GM12878 (cell line): ENCODE measurements around the gene GMIP. TPM values are rescaled to one million over a fixed set of nuclear protein-coding genes. Genes with fewer than 3 reads are reported as not detected.

ENCODE experiments used
- CREB1 ChIP-seq: IDR thresholded peaks from 2 replicates; pipeline ENCODE4 v1.6.1; 2012; ENCODE audit warnings: low read depth, mild to moderate bottlenecking, inconsistent platforms
- ETV6 ChIP-seq, 2 experiments: fragments of 450-650 bp in 1 of 2; IDR thresholded peaks in 1 of 2; conservative IDR thresholded peaks in 1 of 2; 2 replicates each; pipeline ENCODE4 v1.6.1; 2014; ENCODE audit warnings: antibody characterized with exemption in 1 of 2, borderline replicate concordance in 1 of 2, low read depth in 1 of 2, mild to moderate bottlenecking in 1 of 2, moderate library complexity in 1 of 2
- NRF1 ChIP-seq: conservative IDR thresholded peaks from 2 replicates; pipeline ENCODE4 v1.6.1; 2011; ENCODE audit warnings: mild to moderate bottlenecking, low read depth, low read length, improper control_type of control experiment
- PAX5 ChIP-seq: IDR thresholded peaks from 2 replicates; pipeline ENCODE4 v1.6.1; 2011; ENCODE audit warnings: low read depth, low read length, borderline replicate concordance
- POLR2A ChIP-seq: IDR thresholded peaks from 2 replicates; pipeline ENCODE4 v1.6.1; 2011; ENCODE audit warnings: low read depth, mild to moderate bottlenecking, low read length
- SMAD5 ChIP-seq: IDR thresholded peaks from 2 replicates; pipeline ENCODE4 v1.6.1; 2016; ENCODE audit warnings: antibody characterized with exemption, low read depth
- SMARCA5 ChIP-seq: fragments of 450-650 bp; IDR thresholded peaks from 2 replicates; pipeline ENCODE4 v1.6.1; 2017; ENCODE audit warnings: mild to moderate bottlenecking
- TARDBP ChIP-seq: IDR thresholded peaks from 2 replicates; pipeline ENCODE4 v1.6.1; 2016; ENCODE audit warnings: borderline replicate concordance
- ZNF207 ChIP-seq: fragments of 450-650 bp; IDR thresholded peaks from 2 replicates; pipeline ENCODE4 v1.6.1; 2014; ENCODE audit warnings: antibody characterized with exemption, mild to moderate bottlenecking, borderline replicate concordance
- polyA plus RNA-seq, 11 experiments: library from polyadenylated mRNA; depleted of rRNA in 4 of 11; unstranded in 6 of 11; stranded (reverse) in 5 of 11; fragments of >200 nt; fragmentation: Nextera tagmentation in 4 of 11; fragmentation: Illumina TruSeq in 1 of 11; extraction: Ambion mirVana in 4 of 11; extraction: Trizol in 1 of 11; gene quantifications; 1 replicate in 1 of 11; 2 replicates in 10 of 11; pipeline versions ENCODE4 v1.2.1 to v1.2.3, GENCODE V29; 2011 to 2016; ENCODE audit warnings: inconsistent platforms in 2 of 11, missing spikeins in 2 of 11, low read depth in 1 of 11
- total RNA-seq, 4 experiments: library from RNA; depleted of rRNA in 3 of 4; stranded (reverse); fragments of >200 nt in 3 of 4; fragmentation: Illumina TruSeq in 1 of 4; extraction: Trizol in 1 of 4; gene quantifications; 2 replicates each; pipeline versions ENCODE4 v1.2.1 to v1.2.3, GENCODE V29; 2013 to 2021
- TF ChIP-seq, protein P1 (sequence below): fragments of 450-650 bp; IDR thresholded peaks from 2 replicates; pipeline ENCODE4 v1.6.1; 2017; ENCODE audit warnings: antibody characterized with exemption, mild to moderate bottlenecking, moderate library complexity
- TF ChIP-seq, protein P2 (sequence below): IDR thresholded peaks from 2 replicates; pipeline ENCODE4 v1.6.1; 2011; ENCODE audit warnings: mild to moderate bottlenecking, low read depth, low read length, moderate library complexity; ENCODE audit not compliant: insufficient replicate concordance
- TF ChIP-seq, protein P3 (sequence below): fragments of 450-650 bp; IDR thresholded peaks from 2 replicates; pipeline ENCODE4 v1.6.1; 2017; ENCODE audit warnings: mild to moderate bottlenecking, moderate library complexity
- TF ChIP-seq, protein P4 (sequence below): IDR thresholded peaks from 2 replicates; pipeline ENCODE4 v1.6.1; 2012; ENCODE audit warnings: improper control_type of control experiment, low read depth, low read length; ENCODE audit not compliant: insufficient replicate concordance
- TF ChIP-seq, protein P5 (sequence below): IDR thresholded peaks from 2 replicates; pipeline ENCODE4 v1.6.1; 2011; ENCODE audit warnings: borderline replicate concordance, low read depth, mild to moderate bottlenecking, moderate library complexity, low read length; ENCODE audit not compliant: insufficient read depth, poor library complexity, severe bottlenecking

Gene GMIP
- total and polyA plus RNA-seq, 10 of the 15 experiments (the other 5 are each of a cell fraction or from before 2014, with no cell fraction given): 1.5 to 63.5 (median 22.3) TPM

DNA sequence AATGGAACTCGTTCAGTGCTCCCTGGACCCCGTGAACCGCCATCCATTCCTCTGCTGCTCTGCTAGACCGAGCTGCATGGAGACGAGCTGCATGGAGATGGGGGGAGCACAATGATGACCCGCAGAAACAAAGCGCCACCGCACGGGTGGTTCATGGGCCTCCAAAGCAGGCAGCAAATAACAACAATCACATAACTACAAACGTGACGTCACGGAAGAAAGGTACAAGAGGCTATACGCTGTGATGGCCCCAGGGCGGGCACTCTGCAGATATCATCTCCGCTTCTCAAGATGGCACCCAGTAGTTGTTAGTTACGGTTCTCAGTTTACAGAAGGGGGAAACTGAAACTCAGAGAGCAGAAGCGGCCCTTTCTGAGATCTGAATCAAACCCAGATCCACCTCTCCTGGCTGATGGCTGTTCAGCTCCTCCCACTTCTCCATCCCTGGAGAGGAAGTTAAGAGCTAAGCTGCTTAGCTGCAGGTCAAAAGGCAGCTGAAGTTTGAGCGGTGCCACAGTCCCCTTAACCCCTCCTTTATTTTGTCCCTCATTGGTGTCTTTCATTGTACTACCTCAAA lies 18.3 kb upstream of the GMIP start (continued):
- TF ChIP-seq, protein P1, sequence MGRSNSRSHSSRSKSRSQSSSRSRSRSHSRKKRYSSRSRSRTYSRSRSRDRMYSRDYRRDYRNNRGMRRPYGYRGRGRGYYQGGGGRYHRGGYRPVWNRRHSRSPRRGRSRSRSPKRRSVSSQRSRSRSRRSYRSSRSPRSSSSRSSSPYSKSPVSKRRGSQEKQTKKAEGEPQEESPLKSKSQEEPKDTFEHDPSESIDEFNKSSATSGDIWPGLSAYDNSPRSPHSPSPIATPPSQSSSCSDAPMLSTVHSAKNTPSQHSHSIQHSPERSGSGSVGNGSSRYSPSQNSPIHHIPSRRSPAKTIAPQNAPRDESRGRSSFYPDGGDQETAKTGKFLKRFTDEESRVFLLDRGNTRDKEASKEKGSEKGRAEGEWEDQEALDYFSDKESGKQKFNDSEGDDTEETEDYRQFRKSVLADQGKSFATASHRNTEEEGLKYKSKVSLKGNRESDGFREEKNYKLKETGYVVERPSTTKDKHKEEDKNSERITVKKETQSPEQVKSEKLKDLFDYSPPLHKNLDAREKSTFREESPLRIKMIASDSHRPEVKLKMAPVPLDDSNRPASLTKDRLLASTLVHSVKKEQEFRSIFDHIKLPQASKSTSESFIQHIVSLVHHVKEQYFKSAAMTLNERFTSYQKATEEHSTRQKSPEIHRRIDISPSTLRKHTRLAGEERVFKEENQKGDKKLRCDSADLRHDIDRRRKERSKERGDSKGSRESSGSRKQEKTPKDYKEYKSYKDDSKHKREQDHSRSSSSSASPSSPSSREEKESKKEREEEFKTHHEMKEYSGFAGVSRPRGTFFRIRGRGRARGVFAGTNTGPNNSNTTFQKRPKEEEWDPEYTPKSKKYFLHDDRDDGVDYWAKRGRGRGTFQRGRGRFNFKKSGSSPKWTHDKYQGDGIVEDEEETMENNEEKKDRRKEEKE: no peak
- TF ChIP-seq NRF1 (no peak), POLR2A (peak; percentile 80), ETV6 (conservative IDR thresholded peaks at IDR 0.05 in 1 of 2, IDR thresholded peaks at IDR 0.05 in 1 of 2; ENCODE audit: borderline replicate concordance in 1 of 2, low read depth in 1 of 2) (peak in 1 of 2 experiments; percentile 57; a peak in 2 of 4 replicates), ZNF207 (peak; percentile 59; the same call in 1 of the 2 replicates), SMARCA5 (peak; percentile 58; the same call in 1 of the 2 replicates), TARDBP (no peak), CREB1 (peak; percentile 82), PAX5 (peak; percentile 27; the same call in 1 of the 2 replicates), SMAD5 (no peak)
- TF ChIP-seq, protein P2, sequence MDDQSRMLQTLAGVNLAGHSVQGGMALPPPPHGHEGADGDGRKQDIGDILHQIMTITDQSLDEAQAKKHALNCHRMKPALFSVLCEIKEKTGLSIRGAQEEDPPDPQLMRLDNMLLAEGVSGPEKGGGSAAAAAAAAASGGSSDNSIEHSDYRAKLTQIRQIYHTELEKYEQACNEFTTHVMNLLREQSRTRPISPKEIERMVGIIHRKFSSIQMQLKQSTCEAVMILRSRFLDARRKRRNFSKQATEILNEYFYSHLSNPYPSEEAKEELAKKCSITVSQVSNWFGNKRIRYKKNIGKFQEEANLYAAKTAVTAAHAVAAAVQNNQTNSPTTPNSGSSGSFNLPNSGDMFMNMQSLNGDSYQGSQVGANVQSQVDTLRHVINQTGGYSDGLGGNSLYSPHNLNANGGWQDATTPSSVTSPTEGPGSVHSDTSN: no peak
- TF ChIP-seq, protein P3, sequence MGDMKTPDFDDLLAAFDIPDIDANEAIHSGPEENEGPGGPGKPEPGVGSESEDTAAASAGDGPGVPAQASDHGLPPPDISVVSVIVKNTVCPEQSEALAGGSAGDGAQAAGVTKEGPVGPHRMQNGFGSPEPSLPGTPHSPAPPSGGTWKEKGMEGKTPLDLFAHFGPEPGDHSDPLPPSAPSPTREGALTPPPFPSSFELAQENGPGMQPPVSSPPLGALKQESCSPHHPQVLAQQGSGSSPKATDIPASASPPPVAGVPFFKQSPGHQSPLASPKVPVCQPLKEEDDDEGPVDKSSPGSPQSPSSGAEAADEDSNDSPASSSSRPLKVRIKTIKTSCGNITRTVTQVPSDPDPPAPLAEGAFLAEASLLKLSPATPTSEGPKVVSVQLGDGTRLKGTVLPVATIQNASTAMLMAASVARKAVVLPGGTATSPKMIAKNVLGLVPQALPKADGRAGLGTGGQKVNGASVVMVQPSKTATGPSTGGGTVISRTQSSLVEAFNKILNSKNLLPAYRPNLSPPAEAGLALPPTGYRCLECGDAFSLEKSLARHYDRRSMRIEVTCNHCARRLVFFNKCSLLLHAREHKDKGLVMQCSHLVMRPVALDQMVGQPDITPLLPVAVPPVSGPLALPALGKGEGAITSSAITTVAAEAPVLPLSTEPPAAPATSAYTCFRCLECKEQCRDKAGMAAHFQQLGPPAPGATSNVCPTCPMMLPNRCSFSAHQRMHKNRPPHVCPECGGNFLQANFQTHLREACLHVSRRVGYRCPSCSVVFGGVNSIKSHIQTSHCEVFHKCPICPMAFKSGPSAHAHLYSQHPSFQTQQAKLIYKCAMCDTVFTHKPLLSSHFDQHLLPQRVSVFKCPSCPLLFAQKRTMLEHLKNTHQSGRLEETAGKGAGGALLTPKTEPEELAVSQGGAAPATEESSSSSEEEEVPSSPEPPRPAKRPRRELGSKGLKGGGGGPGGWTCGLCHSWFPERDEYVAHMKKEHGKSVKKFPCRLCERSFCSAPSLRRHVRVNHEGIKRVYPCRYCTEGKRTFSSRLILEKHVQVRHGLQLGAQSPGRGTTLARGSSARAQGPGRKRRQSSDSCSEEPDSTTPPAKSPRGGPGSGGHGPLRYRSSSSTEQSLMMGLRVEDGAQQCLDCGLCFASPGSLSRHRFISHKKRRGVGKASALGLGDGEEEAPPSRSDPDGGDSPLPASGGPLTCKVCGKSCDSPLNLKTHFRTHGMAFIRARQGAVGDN: peak; percentile 57; the same call in 1 of the 2 replicates
- TF ChIP-seq, protein P4, sequence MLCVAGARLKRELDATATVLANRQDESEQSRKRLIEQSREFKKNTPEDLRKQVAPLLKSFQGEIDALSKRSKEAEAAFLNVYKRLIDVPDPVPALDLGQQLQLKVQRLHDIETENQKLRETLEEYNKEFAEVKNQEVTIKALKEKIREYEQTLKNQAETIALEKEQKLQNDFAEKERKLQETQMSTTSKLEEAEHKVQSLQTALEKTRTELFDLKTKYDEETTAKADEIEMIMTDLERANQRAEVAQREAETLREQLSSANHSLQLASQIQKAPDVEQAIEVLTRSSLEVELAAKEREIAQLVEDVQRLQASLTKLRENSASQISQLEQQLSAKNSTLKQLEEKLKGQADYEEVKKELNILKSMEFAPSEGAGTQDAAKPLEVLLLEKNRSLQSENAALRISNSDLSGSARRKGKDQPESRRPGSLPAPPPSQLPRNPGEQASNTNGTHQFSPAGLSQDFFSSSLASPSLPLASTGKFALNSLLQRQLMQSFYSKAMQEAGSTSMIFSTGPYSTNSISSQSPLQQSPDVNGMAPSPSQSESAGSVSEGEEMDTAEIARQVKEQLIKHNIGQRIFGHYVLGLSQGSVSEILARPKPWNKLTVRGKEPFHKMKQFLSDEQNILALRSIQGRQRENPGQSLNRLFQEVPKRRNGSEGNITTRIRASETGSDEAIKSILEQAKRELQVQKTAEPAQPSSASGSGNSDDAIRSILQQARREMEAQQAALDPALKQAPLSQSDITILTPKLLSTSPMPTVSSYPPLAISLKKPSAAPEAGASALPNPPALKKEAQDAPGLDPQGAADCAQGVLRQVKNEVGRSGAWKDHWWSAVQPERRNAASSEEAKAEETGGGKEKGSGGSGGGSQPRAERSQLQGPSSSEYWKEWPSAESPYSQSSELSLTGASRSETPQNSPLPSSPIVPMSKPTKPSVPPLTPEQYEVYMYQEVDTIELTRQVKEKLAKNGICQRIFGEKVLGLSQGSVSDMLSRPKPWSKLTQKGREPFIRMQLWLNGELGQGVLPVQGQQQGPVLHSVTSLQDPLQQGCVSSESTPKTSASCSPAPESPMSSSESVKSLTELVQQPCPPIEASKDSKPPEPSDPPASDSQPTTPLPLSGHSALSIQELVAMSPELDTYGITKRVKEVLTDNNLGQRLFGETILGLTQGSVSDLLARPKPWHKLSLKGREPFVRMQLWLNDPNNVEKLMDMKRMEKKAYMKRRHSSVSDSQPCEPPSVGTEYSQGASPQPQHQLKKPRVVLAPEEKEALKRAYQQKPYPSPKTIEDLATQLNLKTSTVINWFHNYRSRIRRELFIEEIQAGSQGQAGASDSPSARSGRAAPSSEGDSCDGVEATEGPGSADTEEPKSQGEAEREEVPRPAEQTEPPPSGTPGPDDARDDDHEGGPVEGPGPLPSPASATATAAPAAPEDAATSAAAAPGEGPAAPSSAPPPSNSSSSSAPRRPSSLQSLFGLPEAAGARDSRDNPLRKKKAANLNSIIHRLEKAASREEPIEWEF: no peak
- TF ChIP-seq, protein P5, sequence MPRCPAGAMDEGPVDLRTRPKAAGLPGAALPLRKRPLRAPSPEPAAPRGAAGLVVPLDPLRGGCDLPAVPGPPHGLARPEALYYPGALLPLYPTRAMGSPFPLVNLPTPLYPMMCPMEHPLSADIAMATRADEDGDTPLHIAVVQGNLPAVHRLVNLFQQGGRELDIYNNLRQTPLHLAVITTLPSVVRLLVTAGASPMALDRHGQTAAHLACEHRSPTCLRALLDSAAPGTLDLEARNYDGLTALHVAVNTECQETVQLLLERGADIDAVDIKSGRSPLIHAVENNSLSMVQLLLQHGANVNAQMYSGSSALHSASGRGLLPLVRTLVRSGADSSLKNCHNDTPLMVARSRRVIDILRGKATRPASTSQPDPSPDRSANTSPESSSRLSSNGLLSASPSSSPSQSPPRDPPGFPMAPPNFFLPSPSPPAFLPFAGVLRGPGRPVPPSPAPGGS: no peak
